HG03432 (cell line): ENCODE results near the gene BCL2L14.

Experiments
- ATAC-seq: cut with Tn5 transposase; IDR thresholded peaks from one replicate; pipeline ENCODE4 v1.9.1; 2021; ENCODE audit warnings: mild to moderate bottlenecking, moderate library complexity; ENCODE audit not compliant: unreplicated experiment

Gene BCL2L14

GRCh38 chr12:12054993-12055392, 15.7 kb upstream of the BCL2L14 start:
- no peak for ATAC-seq

DNA sequence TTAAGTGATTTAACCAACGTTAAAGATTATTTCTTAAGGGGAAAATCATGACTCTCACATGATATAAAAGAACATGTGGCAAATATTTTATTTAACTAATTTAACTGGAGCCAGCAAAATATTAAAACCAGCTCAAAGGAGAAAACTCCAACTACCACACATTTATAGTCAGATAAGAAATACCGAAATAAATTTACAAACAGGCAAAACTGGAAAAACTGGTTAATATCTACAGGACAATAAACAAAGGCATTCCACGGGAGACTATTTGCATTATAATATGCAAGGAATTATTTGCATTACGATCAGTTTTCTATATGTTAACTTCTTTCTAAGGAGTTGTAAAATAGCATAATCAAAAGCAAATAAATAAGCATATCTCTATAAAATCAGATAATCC, 13.8 kb upstream of the BCL2L14 start:
- ATAC-seq: no peak

GRCh38 chr12:12064596-12064995, 6.1 kb upstream of the BCL2L14 start:
- ATAC-seq: no peak

DNA sequence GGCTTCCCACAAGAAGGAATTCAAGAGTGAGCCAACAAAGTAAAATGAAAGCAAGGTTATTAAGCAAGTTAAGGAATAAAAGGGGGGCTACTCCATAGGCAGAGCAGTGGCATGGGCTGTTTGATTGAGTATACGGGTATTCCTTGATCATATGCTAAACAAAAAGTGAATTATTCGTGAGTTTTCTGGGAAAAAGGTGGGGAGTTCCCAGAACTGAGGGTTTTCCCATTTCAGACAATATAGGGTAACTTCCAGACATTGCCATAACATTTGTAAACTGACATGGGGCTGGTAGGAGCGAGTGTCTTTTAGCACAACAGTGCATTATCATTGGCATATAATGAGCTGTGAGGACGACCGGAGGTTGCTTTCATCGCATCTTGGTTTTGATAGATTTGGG, 2.0 kb upstream of the BCL2L14 start:
- ATAC-seq: no peak

- no peak for ATAC-seq
Measured at GRCh38 chr12:12069821-12070548, 754 bp upstream of the BCL2L14 start.

- ATAC-seq: no peak
Measured at GRCh38 chr12:12072064-12072760, 1.5 kb downstream of the BCL2L14 start.

GRCh38 chr12:12079291-12079690, 8.6 kb downstream of the BCL2L14 start:
- ATAC-seq: no peak

GRCh38 chr12:12081836-12082497, 11.2 kb downstream of the BCL2L14 start:
- no peak for ATAC-seq

- no peak for ATAC-seq
Measured at GRCh38 chr12:12083688-12084087, 12.9 kb downstream of the BCL2L14 start.

GRCh38 chr12:12086362-12086761, 15.6 kb downstream of the BCL2L14 start:
- no peak for ATAC-seq

DNA sequence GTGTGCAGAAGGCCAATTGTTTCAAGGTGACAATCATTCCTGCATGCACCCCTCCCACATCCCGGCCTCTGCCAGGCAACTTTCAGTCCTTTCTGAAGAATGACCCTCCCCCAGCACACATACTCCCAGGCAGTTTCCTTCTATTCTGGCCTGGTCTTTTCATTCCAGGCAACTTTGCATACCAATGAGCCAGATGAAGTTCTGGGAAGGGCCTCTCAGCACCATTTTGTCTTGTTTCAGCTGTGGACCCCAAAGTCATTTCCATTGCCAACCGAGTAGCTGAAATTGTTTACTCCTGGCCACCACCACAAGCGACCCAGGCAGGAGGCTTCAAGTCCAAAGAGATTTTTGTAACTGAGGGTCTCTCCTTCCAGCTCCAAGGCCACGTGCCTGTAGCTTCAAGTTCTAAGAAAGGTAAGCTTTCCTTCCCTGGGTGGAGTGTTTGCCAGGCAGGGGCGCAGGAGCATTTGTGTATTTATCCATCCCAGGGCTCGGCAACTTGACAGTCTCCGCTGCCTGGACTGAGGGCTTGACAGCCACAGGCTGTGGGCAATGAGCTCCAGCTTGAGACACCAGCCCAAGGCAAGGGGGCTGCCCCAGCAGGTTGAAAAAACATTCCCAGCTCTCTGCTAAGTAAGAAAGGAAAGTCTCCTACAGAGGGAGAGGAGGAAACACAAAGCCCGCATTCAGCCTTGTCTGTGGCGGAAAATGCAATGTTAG, 16.4 kb downstream of the BCL2L14 start:
- no peak for ATAC-seq

- no peak for ATAC-seq
Measured at GRCh38 chr12:12087693-12088034, 16.9 kb downstream of the BCL2L14 start.

DNA sequence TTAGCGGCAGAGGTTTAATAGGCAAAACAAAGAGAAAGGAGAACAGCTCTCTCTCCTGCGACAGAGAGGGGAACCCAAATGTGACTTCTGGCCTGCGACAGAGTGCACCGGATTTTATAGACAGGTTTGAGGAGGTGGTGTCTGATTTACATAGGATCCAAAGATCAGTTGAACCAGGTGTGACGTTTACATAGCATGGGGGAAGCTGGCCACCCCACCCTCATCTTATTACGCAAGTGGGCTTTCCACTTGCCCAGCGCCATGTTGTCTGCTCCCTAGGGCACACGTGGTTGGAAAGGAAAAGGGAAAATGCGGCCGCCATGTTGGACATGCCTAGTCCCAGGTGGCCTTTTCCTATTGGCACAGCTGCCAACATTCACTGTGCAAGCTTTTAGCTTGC, 17.4 kb downstream of the BCL2L14 start:
- no peak for ATAC-seq

DNA sequence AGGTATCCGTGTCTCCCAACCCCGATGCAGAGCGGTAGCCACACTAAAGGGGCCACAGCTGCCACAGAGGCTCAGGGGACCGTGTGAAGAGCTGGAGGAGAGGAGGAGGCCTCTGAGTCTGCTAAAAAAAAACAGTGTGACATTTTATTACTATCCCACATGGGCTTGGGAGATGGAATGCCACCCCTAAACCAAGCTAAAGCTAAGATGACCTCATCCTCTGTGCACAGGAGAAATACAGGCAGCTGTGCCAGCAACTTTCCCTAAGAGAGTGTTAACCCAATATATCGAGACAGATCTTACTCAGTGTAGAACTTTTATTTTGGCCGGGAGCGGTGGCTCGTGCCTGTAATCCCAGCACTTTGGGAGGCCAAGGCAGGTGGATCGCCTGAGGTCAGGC, 18.0 kb downstream of the BCL2L14 start:
- no peak for ATAC-seq

- no peak for ATAC-seq
Measured at GRCh38 chr12:12091071-12091470, 20.3 kb downstream of the BCL2L14 start.

DNA sequence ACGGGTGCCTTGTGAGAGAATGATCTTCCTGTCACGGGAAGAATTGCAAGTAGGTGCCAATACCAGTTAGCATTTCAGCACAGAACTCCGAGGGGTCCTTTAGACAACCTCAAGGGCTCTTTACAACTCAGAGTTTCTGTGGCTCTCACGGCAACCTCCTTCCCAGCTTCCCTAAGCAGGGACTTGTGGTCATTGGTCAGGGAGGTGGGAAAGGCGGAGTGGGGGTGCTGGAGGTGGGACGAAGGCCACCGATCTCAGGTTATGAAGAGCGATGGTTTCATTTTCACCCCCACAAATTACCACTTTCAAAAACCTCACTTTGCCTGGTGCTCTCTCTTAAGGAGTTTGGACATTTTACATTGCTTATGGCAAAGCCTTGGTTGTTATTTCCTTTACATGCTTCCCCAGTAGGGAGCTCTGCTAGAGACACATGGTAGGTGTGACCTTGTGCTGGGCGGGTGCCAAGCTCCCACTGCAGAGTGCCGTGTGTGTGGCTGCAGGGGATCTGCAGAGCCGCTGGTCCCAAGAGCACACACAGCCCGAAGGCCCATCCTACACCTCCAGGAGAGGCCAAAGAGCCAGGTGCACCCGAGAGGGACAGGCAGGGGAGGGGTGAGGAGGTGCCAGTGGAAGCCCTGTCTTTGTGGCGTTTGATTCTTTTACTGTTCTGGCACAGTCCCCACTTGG, 21.4 kb downstream of the BCL2L14 start:
- ATAC-seq: no peak

DNA sequence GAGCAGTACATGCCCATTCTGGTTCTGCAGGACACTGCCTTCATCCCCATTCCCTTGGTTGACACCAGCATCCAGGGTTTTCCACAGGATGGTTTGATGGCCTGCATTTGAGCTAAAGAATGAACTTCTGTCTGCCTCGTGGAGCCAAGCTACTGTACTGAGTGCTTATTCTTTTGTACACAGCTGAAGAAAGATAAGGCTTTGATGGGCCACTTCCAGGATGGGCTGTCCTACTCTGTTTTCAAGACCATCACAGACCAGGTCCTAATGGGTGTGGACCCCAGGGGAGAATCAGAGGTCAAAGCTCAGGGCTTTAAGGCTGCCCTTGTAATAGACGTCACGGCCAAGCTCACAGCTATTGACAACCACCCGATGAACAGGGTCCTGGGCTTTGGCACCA, 23.7 kb downstream of the BCL2L14 start:
- no peak for ATAC-seq

- no peak for ATAC-seq
Measured at GRCh38 chr12:12095021-12095420, 24.3 kb downstream of the BCL2L14 start.

DNA sequence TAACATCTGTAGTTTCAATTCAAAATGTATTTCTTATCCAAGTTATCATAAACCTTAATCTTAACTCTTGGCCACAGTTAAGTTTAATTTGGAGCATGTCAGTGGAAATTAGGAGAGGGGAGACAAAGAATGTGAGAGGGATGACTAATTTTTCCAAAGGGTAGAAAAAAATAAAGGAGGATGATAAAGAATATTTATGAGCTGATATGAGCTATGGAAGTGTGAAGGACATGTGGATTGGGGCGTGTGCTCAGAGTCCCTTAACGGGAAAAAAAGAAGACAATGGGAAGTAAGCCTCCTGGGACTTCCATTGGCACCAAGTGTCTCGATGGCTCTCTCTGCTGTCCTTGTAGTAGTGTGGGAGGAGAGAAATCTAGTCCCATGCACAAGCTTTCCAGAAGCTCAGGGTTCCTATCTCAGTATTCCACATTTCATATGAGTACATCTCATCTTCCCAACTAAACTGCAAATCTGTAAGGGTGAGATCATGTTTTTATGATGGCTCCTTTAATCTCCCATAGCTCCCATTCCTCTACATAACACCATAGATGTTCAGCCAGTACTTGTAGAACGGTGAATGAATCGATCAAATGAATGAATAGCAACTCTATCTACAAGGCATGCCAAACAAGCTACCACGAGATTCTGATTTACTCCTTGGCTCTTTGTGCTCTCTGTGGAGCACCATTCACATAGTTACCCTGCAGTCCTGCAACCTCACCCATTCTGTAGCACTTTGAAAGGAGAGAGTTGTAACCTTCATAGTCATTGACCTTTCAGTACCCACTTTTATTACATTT, 27.4 kb downstream of the BCL2L14 start:
- ATAC-seq: no peak

GRCh38 chr12:12098691-12099015, 27.9 kb downstream of the BCL2L14 start:
- no peak for ATAC-seq
